ENCODE results near the gene KLHL29.

- TF ChIP-seq, protein P1, sequence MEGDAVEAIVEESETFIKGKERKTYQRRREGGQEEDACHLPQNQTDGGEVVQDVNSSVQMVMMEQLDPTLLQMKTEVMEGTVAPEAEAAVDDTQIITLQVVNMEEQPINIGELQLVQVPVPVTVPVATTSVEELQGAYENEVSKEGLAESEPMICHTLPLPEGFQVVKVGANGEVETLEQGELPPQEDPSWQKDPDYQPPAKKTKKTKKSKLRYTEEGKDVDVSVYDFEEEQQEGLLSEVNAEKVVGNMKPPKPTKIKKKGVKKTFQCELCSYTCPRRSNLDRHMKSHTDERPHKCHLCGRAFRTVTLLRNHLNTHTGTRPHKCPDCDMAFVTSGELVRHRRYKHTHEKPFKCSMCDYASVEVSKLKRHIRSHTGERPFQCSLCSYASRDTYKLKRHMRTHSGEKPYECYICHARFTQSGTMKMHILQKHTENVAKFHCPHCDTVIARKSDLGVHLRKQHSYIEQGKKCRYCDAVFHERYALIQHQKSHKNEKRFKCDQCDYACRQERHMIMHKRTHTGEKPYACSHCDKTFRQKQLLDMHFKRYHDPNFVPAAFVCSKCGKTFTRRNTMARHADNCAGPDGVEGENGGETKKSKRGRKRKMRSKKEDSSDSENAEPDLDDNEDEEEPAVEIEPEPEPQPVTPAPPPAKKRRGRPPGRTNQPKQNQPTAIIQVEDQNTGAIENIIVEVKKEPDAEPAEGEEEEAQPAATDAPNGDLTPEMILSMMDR (IDR thresholded peaks at IDR 0.05): no peak
- no peak for TF ChIP-seq POLR2A (IDR thresholded peaks at IDR 0.05)
These were observed 33.1 kb downstream of the KLHL29 start for GRCh38 chr2:23418056-23418455.
